Mesothelial cell of epicardium (in vitro differentiated cells): ENCODE results near the gene CTNNA2. TPM values are rescaled to one million over a fixed set of nuclear protein-coding genes. Genes with fewer than 3 reads are reported as not detected.

Experiments used
- DNase-seq, 2 experiments: peaks; one replicate each; pipeline ENCODE4 v3.0.0; 2021; ENCODE audit warnings: low spot score in 2 of 2; ENCODE audit not compliant: unreplicated experiment in 2 of 2
- H3K27ac Mint-ChIP-seq: 2 replicates; pipeline ENCODE4 v1.8.0; 2021; ENCODE audit warnings: mixed read lengths
- H3K27me3 Mint-ChIP-seq: 2 replicates; pipeline ENCODE4 v1.8.0; 2021; ENCODE audit warnings: low read depth, mixed read lengths
- H3K36me3 Mint-ChIP-seq: 2 replicates; pipeline ENCODE4 v1.8.0; 2021; ENCODE audit warnings: mixed read lengths
- H3K4me1 Mint-ChIP-seq: 2 replicates; pipeline ENCODE4 v1.8.0; 2021; ENCODE audit warnings: mixed read lengths
- H3K4me3 Mint-ChIP-seq: 2 replicates; pipeline ENCODE4 v1.8.0; 2021; ENCODE audit warnings: mild to moderate bottlenecking, moderate library complexity, mixed read lengths
- H3K9me3 Mint-ChIP-seq: 2 replicates; pipeline ENCODE4 v1.8.0; 2021; ENCODE audit warnings: mixed read lengths
- total RNA-seq: library from RNA; stranded (reverse); gene quantifications from 3 replicates; pipeline ENCODE4 v1.2.1, GENCODE V29; 2021
- TF ChIP-seq, protein P1 (sequence below): fragments of 200-600 bp; sonication (generic); IDR thresholded peaks from one replicate; pipeline ENCODE4 v1.5.0; 2021; ENCODE audit warnings: antibody characterized with exemption; ENCODE audit not compliant: unreplicated experiment

CTNNA2 gene
- total RNA-seq, 1 donor from 2014 or later: 4.9 TPM

- Mint-ChIP-seq H3K27ac (no peak overlapping the region), H3K4me3 (peak overlapping the region; percentile 83), H3K9me3 (no peaks in the 10 kb centered on the region), H3K27me3 (peaks cover 95% of the 10 kb centered on the region), H3K36me3 (no peaks in the 10 kb centered on the region), H3K4me1 (peaks cover 42% of the 10 kb centered on the region)
- no peak for DNase-seq
- TF ChIP-seq, protein P1, sequence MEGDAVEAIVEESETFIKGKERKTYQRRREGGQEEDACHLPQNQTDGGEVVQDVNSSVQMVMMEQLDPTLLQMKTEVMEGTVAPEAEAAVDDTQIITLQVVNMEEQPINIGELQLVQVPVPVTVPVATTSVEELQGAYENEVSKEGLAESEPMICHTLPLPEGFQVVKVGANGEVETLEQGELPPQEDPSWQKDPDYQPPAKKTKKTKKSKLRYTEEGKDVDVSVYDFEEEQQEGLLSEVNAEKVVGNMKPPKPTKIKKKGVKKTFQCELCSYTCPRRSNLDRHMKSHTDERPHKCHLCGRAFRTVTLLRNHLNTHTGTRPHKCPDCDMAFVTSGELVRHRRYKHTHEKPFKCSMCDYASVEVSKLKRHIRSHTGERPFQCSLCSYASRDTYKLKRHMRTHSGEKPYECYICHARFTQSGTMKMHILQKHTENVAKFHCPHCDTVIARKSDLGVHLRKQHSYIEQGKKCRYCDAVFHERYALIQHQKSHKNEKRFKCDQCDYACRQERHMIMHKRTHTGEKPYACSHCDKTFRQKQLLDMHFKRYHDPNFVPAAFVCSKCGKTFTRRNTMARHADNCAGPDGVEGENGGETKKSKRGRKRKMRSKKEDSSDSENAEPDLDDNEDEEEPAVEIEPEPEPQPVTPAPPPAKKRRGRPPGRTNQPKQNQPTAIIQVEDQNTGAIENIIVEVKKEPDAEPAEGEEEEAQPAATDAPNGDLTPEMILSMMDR: no peak
Observed at GRCh38 chr2:80299661-80300060, 786.8 kb downstream of the CTNNA2 start.

- TF ChIP-seq, protein P1: no peak
- Mint-ChIP-seq H3K27ac (no peak overlapping the region), H3K9me3 (no peaks in the 10 kb centered on the region), H3K36me3 (no peaks in the 10 kb centered on the region), H3K4me1 (peaks cover 47% of the 10 kb centered on the region), H3K27me3 (peaks cover 94% of the 10 kb centered on the region), H3K4me3 (peak overlapping the region; percentile 83)
- DNase-seq: no peak
Observed at GRCh38 chr2:80300346-80300745, 787.5 kb downstream of the CTNNA2 start.

- Mint-ChIP-seq H3K27ac (no peak overlapping the region), H3K4me3 (peak overlapping the region; percentile 83), H3K4me1 (peaks cover 47% of the 10 kb centered on the region), H3K27me3 (peaks cover 94% of the 10 kb centered on the region), H3K36me3 (no peaks in the 10 kb centered on the region), H3K9me3 (no peaks in the 10 kb centered on the region)
- DNase-seq: no peak
- TF ChIP-seq, protein P1: no peak
Observed at GRCh38 chr2:80300954-80301353, 788.1 kb downstream of the CTNNA2 start.

GRCh38 chr2:80302001-80302313 lies 789.1 kb downstream of the CTNNA2 start:
- peak overlapping the region; percentile 83 for H3K4me3 Mint-ChIP-seq
- TF ChIP-seq, protein P1: no peak
- H3K27me3 Mint-ChIP-seq: peaks cover 95% of the 10 kb centered on the region
- no peaks in the 10 kb centered on the region for H3K36me3 Mint-ChIP-seq
- no peak for DNase-seq
- peaks cover 49% of the 10 kb centered on the region for H3K4me1 Mint-ChIP-seq
- no peaks in the 10 kb centered on the region for H3K9me3 Mint-ChIP-seq
- peak overlapping the region; percentile 6 for H3K27ac Mint-ChIP-seq

- TF ChIP-seq, protein P1: no peak
- peak overlapping the region; percentile 83 for H3K4me3 Mint-ChIP-seq
- H3K27me3 Mint-ChIP-seq: peaks cover 92% of the 10 kb centered on the region
- peaks cover 49% of the 10 kb centered on the region for H3K4me1 Mint-ChIP-seq
- no peaks in the 10 kb centered on the region for H3K36me3 Mint-ChIP-seq
- DNase-seq: peak in 1 of 2 experiments; percentile 39
- no peak overlapping the region for H3K27ac Mint-ChIP-seq
- H3K9me3 Mint-ChIP-seq: no peaks in the 10 kb centered on the region
Observed at GRCh38 chr2:80302314-80303005, 789.6 kb downstream of the CTNNA2 start.
